Measurements from ENCODE around the gene CDC42EP1.

GRCh38 chr22:37553725-37554124 is 6.6 kb upstream of the CDC42EP1 start:
- TF ChIP-seq CTCF (IDR thresholded peaks at IDR 0.05; ENCODE audit: low read length) (no peak), EZH2 (IDR thresholded peaks at IDR 0.05; ENCODE audit: borderline replicate concordance, low read length) (no peak)
